Measurements from ENCODE around the gene LEKR1.
"Not testable (repeated sequence)": the region's sequence is repeated elsewhere in the genome, so short reads cannot be mapped to it uniquely, and the experiment has no call there.

The LEKR1 gene

DNA sequence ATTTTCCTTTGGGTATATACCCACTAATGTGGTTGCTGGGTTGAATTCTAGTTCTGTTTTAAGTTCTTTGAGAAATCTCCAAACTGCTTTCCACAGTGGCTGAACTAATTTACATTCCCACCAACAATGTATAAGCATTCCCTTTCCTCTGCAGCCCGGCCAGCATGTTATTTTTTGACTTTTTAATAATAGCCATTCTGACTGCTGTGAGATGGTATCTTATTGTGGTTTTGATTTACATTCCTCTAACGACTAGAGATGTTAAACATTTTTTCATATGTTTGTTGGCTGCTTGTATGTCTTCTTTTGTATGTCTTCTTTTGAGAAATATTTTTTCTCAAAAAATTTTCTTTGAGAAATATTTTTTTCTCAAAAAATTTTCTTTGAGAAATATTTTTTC, 84.7 kb downstream of the LEKR1 start:
- DNase-seq; CTCF ChIA-PET; H3K4me1 ChIP-seq (ENCODE audit: control extremely low read depth in 1 of 4, control insufficient read depth in 4 of 4, insufficient read depth in 4 of 4, low read length in 3 of 4); H3K4me3 ChIP-seq (ENCODE audit: control insufficient read depth in 1 of 7, extremely low read depth in 1 of 7, insufficient read depth in 4 of 7, low read depth in 2 of 7, low read length in 6 of 7); H3K27me3 ChIP-seq (replicated peaks in 2 of 5; ENCODE audit: control insufficient read depth in 4 of 5, insufficient read depth in 5 of 5, low read length in 4 of 5); H3K27ac ChIP-seq (ENCODE audit: insufficient read depth in 1 of 2, low read depth in 1 of 2, low read length in 2 of 2, poor library complexity in 1 of 2, severe bottlenecking in 2 of 2); POLR2A ChIA-PET; H3K36me3 ChIP-seq (ENCODE audit: control insufficient read depth in 4 of 4, insufficient read depth in 4 of 4, low read length in 3 of 4); H3K9me3 ChIP-seq (ENCODE audit: control extremely low read depth in 1 of 5, control insufficient read depth in 4 of 5, insufficient read depth in 2 of 5, low read depth in 1 of 5, low read length in 4 of 5): not testable (repeated sequence)
- WGBS (ENCODE audit: insufficient coverage), result no CpG with 5 or more reads among the region's 2 CpGs

DNA sequence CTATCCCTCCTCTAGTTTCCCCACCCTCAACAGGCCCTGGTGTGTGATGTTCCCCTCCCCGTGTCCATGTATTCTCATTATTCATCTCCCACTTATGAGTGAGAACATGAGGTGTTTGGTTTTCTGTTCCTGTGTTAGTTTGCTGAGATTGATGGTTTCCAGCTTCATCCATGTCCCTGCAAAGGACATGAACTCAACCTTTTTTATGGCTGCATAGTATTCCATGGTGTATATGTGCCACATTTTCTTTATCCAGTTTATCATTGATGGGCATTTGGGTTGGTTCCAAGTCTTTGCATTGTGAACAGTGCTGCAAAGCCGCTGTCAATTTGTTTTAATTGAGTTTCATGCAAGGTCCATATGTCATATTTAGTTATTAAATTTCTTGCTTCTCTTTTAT, 88.1 kb downstream of the LEKR1 start:
- CTCF ChIA-PET; POLR2A ChIA-PET; H3K36me3 ChIP-seq (ENCODE audit: control insufficient read depth in 4 of 4, insufficient read depth in 4 of 4, low read length in 3 of 4); H3K4me1 ChIP-seq (ENCODE audit: control extremely low read depth in 1 of 4, control insufficient read depth in 4 of 4, insufficient read depth in 4 of 4, low read length in 3 of 4); DNase-seq; H3K27ac ChIP-seq (ENCODE audit: insufficient read depth in 1 of 2, low read depth in 1 of 2, low read length in 2 of 2, poor library complexity in 1 of 2, severe bottlenecking in 2 of 2); H3K4me3 ChIP-seq (ENCODE audit: control insufficient read depth in 1 of 7, extremely low read depth in 1 of 7, insufficient read depth in 4 of 7, low read depth in 2 of 7, low read length in 6 of 7); H3K27me3 ChIP-seq (replicated peaks in 2 of 5; ENCODE audit: control insufficient read depth in 4 of 5, insufficient read depth in 5 of 5, low read length in 4 of 5); H3K9me3 ChIP-seq (ENCODE audit: control extremely low read depth in 1 of 5, control insufficient read depth in 4 of 5, insufficient read depth in 2 of 5, low read depth in 1 of 5, low read length in 4 of 5): not testable (repeated sequence)
- no CpG with 5 or more reads among the region's 2 CpGs for WGBS (ENCODE audit: insufficient coverage)

DNA sequence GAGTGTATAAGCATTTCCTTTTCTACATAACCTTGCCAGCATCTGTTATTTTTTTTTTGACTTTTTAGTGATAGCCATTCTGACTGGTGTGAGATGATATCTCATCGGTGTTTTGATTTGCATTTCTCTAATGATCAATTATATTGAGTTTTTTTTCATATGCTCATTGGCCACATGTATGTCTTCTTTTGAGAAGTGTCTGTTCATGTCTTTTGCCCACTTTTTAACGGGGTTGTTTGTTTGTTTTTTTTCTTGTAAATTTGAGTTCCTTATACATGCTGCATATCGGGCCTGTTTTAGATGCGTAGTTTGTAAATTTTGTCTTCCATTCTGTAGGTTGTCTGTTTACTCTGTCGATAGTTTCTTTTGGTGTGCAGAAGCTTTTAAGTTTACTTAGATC, 89.2 kb downstream of the LEKR1 start:
- Histone ChIP-seq H3K9me3 (ENCODE audit: control extremely low read depth in 1 of 5, control insufficient read depth in 4 of 5, insufficient read depth in 2 of 5, low read depth in 1 of 5, low read length in 4 of 5) (peaks cover 0 to 9% (median 0%) of the 10 kb centered on the region in 5 experiments), H3K27me3 (replicated peaks in 2 of 5; ENCODE audit: control insufficient read depth in 4 of 5, insufficient read depth in 5 of 5, low read length in 4 of 5) (no peaks in the 10 kb centered on the region), H3K4me1 (ENCODE audit: control extremely low read depth in 1 of 4, control insufficient read depth in 4 of 4, insufficient read depth in 4 of 4, low read length in 3 of 4) (no peaks in the 10 kb centered on the region), H3K27ac (ENCODE audit: insufficient read depth in 1 of 2, low read depth in 1 of 2, low read length in 2 of 2, poor library complexity in 1 of 2, severe bottlenecking in 2 of 2) (no peak overlapping the region), H3K4me3 (ENCODE audit: control insufficient read depth in 1 of 7, extremely low read depth in 1 of 7, insufficient read depth in 4 of 7, low read depth in 2 of 7, low read length in 6 of 7) (no peak overlapping the region), H3K36me3 (ENCODE audit: control insufficient read depth in 4 of 4, insufficient read depth in 4 of 4, low read length in 3 of 4) (no peaks in the 10 kb centered on the region)
- ChIA-PET POLR2A (no interaction called here), CTCF (no interaction called here)
- no peak for DNase-seq
- WGBS (ENCODE audit: insufficient coverage), result 100% methylated on average over 1 of the region's 5 CpGs

DNA sequence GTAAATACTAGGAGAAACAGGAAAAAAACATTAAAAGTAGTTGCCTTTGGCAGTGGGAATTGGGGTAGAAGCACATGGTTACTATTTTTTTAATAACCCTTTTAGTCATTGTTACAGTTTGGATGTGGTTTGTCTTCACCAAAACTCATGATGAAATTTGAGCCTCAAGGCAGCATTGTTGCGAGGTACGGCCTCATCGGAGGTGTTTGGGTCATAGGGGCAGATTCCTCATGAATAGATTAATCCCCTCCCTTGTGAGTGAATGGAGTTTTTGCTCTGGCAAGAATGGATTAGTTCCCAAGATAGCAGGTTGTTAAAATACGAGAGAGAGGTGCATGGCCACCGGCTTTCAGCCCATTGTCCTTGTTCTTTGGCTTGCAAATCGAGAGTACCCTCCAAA, 92.6 kb downstream of the LEKR1 start:
- Histone ChIP-seq H3K4me3 (ENCODE audit: control insufficient read depth in 1 of 7, extremely low read depth in 1 of 7, insufficient read depth in 4 of 7, low read depth in 2 of 7, low read length in 6 of 7) (no peak overlapping the region), H3K27ac (ENCODE audit: insufficient read depth in 1 of 2, low read depth in 1 of 2, low read length in 2 of 2, poor library complexity in 1 of 2, severe bottlenecking in 2 of 2) (no peak overlapping the region), H3K36me3 (ENCODE audit: control insufficient read depth in 4 of 4, insufficient read depth in 4 of 4, low read length in 3 of 4) (no peaks in the 10 kb centered on the region), H3K27me3 (replicated peaks in 2 of 5; ENCODE audit: control insufficient read depth in 4 of 5, insufficient read depth in 5 of 5, low read length in 4 of 5) (no peaks in the 10 kb centered on the region), H3K9me3 (ENCODE audit: control extremely low read depth in 1 of 5, control insufficient read depth in 4 of 5, insufficient read depth in 2 of 5, low read depth in 1 of 5, low read length in 4 of 5) (peaks cover 0 to 13% (median 0%) of the 10 kb centered on the region in 5 experiments), H3K4me1 (ENCODE audit: control extremely low read depth in 1 of 4, control insufficient read depth in 4 of 4, insufficient read depth in 4 of 4, low read length in 3 of 4) (no peaks in the 10 kb centered on the region)
- no peak for DNase-seq
- ChIA-PET CTCF (no interaction called here), POLR2A (no interaction called here)
- 98% methylated on average over 6 of the region's 6 CpGs for WGBS (ENCODE audit: insufficient coverage)

DNA sequence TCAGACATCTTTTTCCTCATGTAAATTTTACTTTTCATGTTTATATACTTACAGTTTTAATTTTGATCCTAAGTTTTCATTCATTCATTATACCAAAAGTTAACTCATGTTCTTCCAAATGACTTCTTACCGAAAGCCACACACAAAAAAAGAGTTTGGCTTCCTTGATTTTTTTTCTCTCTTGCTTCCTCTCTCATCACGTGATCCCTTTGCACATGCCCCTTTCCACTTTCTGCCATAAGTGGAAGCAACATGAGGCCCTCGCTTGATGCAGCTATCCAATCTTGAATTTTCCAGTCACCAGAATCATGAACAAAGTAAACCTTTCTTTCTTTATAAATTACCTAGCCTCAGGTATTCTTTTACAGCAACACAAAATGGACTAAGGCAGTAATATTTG, 93.7 kb downstream of the LEKR1 start:
- no peaks in the 10 kb centered on the region for H3K27me3 ChIP-seq (replicated peaks in 2 of 5; ENCODE audit: control insufficient read depth in 4 of 5, insufficient read depth in 5 of 5, low read length in 4 of 5)
- DNase-seq, result no peak
- H3K4me1 ChIP-seq (ENCODE audit: control extremely low read depth in 1 of 4, control insufficient read depth in 4 of 4, insufficient read depth in 4 of 4, low read length in 3 of 4), result no peaks in the 10 kb centered on the region
- POLR2A ChIA-PET, result no interaction called here
- H3K36me3 ChIP-seq (ENCODE audit: control insufficient read depth in 4 of 4, insufficient read depth in 4 of 4, low read length in 3 of 4), result no peaks in the 10 kb centered on the region
- CTCF ChIA-PET, result no interaction called here
- no peak overlapping the region for H3K27ac ChIP-seq (ENCODE audit: insufficient read depth in 1 of 2, low read depth in 1 of 2, low read length in 2 of 2, poor library complexity in 1 of 2, severe bottlenecking in 2 of 2)
- no peak overlapping the region for H3K4me3 ChIP-seq (ENCODE audit: control insufficient read depth in 1 of 7, extremely low read depth in 1 of 7, insufficient read depth in 4 of 7, low read depth in 2 of 7, low read length in 6 of 7)
- H3K9me3 ChIP-seq (ENCODE audit: control extremely low read depth in 1 of 5, control insufficient read depth in 4 of 5, insufficient read depth in 2 of 5, low read depth in 1 of 5, low read length in 4 of 5), result peaks cover 0 to 10% (median 0%) of the 10 kb centered on the region in 5 experiments
- WGBS (ENCODE audit: insufficient coverage), result 91% methylated on average over 3 of the region's 3 CpGs

DNA sequence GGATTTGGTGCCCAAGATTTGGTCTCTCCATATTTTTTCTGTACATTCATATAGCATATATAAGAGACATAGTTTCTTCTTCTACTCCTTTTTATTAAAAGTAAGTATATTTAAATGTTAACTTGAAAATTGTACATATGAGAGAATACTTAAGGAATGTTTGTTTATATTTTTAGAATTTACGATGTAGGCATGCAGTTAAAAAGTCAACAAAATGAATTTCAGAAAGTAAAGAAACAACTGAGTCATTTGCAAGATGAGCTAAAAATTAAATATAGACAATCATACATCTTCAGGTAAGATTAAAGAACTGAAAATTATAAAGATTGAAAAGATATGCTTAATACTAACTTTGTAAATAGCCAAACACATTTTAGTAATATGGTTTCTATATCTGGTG, 94.2 kb downstream of the LEKR1 start:
- no peak for DNase-seq
- H3K4me1 ChIP-seq (ENCODE audit: control extremely low read depth in 1 of 4, control insufficient read depth in 4 of 4, insufficient read depth in 4 of 4, low read length in 3 of 4), result no peaks in the 10 kb centered on the region
- POLR2A ChIA-PET, result no interaction called here
- no peak overlapping the region for H3K27ac ChIP-seq (ENCODE audit: insufficient read depth in 1 of 2, low read depth in 1 of 2, low read length in 2 of 2, poor library complexity in 1 of 2, severe bottlenecking in 2 of 2)
- CTCF ChIA-PET, result no interaction called here
- no peaks in the 10 kb centered on the region for H3K36me3 ChIP-seq (ENCODE audit: control insufficient read depth in 4 of 4, insufficient read depth in 4 of 4, low read length in 3 of 4)
- WGBS (ENCODE audit: insufficient coverage), result no CpG with 5 or more reads among the region's 1 CpG
- H3K9me3 ChIP-seq (ENCODE audit: control extremely low read depth in 1 of 5, control insufficient read depth in 4 of 5, insufficient read depth in 2 of 5, low read depth in 1 of 5, low read length in 4 of 5), result peaks cover 0 to 7% (median 0%) of the 10 kb centered on the region in 5 experiments
- no peaks in the 10 kb centered on the region for H3K27me3 ChIP-seq (replicated peaks in 2 of 5; ENCODE audit: control insufficient read depth in 4 of 5, insufficient read depth in 5 of 5, low read length in 4 of 5)
- H3K4me3 ChIP-seq (ENCODE audit: control insufficient read depth in 1 of 7, extremely low read depth in 1 of 7, insufficient read depth in 4 of 7, low read depth in 2 of 7, low read length in 6 of 7), result no peak overlapping the region

DNA sequence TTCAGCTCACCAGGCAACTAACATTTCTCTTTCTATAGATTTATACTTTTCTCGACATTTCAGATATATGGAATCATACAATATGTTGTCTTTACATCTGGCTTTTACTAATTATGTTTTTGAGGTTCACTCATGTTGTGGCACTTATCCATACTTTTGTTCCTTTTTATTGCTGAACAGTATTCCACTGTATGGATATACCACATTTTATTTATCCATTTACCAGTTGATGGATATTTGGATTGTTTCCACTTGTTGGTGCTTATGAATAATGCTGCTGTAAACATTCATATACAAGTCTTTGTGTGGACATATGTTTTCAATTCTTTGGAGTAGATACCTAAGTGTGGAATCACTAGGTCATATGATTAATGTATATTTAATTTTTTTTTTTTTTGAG, 97.2 kb downstream of the LEKR1 start:
- no peak overlapping the region for H3K27ac ChIP-seq (ENCODE audit: insufficient read depth in 1 of 2, low read depth in 1 of 2, low read length in 2 of 2, poor library complexity in 1 of 2, severe bottlenecking in 2 of 2)
- no peak for DNase-seq
- H3K4me1 ChIP-seq (ENCODE audit: control extremely low read depth in 1 of 4, control insufficient read depth in 4 of 4, insufficient read depth in 4 of 4, low read length in 3 of 4), result no peaks in the 10 kb centered on the region
- ChIA-PET CTCF (no interaction called here), POLR2A (interaction anchor here (0.6 kb wide), 1 partner anchor 102 kb away, joined by 3 read pairs; no protein-coding TSS in a partner anchor)
- no peak overlapping the region for H3K4me3 ChIP-seq (ENCODE audit: control insufficient read depth in 1 of 7, extremely low read depth in 1 of 7, insufficient read depth in 4 of 7, low read depth in 2 of 7, low read length in 6 of 7)
- no peaks in the 10 kb centered on the region for H3K27me3 ChIP-seq (replicated peaks in 2 of 5; ENCODE audit: control insufficient read depth in 4 of 5, insufficient read depth in 5 of 5, low read length in 4 of 5)
- peaks cover 0 to 14% (median 0%) of the 10 kb centered on the region in 5 experiments for H3K9me3 ChIP-seq (ENCODE audit: control extremely low read depth in 1 of 5, control insufficient read depth in 4 of 5, insufficient read depth in 2 of 5, low read depth in 1 of 5, low read length in 4 of 5)
- no peaks in the 10 kb centered on the region for H3K36me3 ChIP-seq (ENCODE audit: control insufficient read depth in 4 of 4, insufficient read depth in 4 of 4, low read length in 3 of 4)
- no CpG with 5 or more reads among the region's 1 CpG for WGBS (ENCODE audit: insufficient coverage)

Measured in common myeloid progenitor, CD34-positive (primary cell).